Measurements from ENCODE around the gene KLF7.
"Not testable (repeated sequence)": the region's sequence is repeated elsewhere in the genome, so short reads cannot be mapped to it uniquely, and the experiment has no call there.

The KLF7 gene

DNA sequence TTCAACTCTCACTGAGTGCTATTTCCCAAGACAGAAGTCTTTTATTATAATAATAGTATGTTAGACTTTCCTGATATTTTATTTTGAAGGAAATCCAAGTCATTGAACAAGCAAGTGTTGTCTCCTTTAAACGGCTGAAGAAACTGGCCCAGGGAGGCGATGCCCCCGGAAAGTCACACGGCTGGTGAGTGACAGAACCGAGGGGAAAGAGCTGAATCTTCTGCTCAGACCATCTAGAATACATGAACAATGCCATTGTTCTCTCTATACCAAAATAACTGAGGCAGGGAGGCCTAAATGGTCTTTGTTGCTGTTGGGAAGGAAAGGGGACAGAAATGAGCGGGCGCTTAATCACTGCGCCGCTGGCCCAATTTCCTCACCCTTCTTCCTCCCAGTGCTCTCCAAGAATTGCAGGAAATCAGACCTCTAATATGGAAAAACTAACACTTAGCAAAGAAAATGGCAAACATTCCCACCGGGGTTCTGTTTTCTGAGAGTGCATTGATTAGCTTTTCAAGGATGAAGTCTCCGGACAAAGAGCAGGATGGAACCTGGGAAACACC lies 101.5 kb downstream of the KLF7 start:
- no peak for DNase-seq (ENCODE audit: low read depth in 2 of 2)

- DNase-seq (ENCODE audit: low read depth in 2 of 2): no peak
These were observed 104.6 kb downstream of the KLF7 start for GRCh38 chr2:207061181-207061580.

GRCh38 chr2:207055257-207055656 lies 110.5 kb downstream of the KLF7 start:
- no peak for DNase-seq (ENCODE audit: low read depth in 2 of 2)

GRCh38 chr2:207054521-207054920 lies 111.2 kb downstream of the KLF7 start:
- DNase-seq (ENCODE audit: low read depth in 2 of 2): no peak

GRCh38 chr2:207051385-207051965 lies 114.3 kb downstream of the KLF7 start:
- no peak for DNase-seq (ENCODE audit: low read depth in 2 of 2)

GRCh38 chr2:207049122-207049521 lies 116.6 kb downstream of the KLF7 start:
- DNase-seq (ENCODE audit: low read depth in 2 of 2): no peak

GRCh38 chr2:207048416-207048815 lies 117.3 kb downstream of the KLF7 start:
- DNase-seq (ENCODE audit: low read depth in 2 of 2): peak; percentile 44 to 58

DNA sequence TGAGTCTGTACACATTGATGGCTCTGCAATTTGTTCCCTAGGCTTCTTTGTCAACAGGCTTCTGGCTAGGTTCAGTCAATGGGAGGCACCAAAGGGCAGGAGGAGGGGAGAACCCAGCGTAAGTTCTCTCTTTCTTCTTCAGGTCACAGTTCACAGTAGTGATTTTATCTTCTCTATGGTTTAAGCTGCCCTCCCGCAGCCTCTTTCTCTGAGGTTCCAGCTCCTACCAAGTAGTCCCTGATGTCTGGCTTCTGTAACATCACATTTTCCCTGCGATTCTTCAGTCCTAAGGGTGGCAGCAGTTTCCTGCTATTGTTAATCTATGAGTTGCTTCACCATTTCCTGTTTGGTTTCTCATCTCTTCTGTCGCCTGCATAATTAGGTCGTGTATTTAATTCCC lies 119.0 kb downstream of the KLF7 start:
- DNase-seq (ENCODE audit: low read depth in 2 of 2): no peak

- DNase-seq (ENCODE audit: low read depth in 2 of 2): no peak
These were observed 120.2 kb downstream of the KLF7 start for GRCh38 chr2:207045531-207045930.

DNA sequence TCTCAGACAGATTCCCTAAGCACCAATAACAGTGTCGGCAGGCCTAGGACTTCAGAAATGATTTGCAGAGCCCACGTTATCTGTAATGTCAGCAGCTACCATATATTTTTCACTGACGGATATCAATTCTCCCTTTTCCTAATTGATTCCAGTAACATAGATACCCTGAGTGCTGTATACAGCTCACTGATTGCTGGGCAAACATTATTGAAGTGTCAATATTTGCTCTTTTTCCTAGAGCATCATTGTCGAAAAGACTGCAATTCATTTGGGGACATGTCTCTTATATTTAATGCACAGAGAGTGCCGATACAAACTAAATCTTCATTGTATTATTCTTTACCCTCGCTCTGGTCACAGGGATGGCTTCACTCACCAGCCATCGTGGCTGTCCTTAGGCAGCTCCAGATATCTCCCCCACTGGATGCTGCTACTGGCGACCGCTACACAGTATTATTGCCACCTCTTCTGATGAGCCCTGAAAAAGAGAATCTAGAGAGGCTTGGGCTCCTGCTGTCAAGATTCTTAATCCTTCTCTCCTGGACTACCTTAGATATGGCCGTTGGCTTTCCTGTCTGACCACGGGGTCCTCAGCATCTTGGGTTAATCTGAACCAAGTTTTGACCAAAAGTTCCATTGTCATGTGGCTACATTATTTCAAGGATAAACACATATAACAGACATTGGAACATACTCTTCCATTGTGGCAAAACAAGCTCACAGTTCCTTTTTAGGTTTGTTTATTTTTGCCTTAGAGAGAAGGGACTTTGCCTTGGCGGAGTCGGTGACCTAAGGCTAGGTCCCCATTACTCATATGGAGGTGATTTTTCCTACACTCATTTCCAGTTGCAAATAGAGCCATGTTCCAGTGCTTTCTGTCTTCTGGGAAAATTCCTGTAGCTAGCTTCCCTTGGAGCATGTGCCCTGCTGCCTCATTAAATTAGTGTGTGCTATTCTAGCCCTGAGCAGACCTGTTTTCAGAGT lies 121.1 kb downstream of the KLF7 start:
- DNase-seq (ENCODE audit: low read depth in 2 of 2): no peak

- DNase-seq (ENCODE audit: low read depth in 2 of 2): no peak
These were observed 122.9 kb downstream of the KLF7 start for GRCh38 chr2:207042841-207043240.

DNA sequence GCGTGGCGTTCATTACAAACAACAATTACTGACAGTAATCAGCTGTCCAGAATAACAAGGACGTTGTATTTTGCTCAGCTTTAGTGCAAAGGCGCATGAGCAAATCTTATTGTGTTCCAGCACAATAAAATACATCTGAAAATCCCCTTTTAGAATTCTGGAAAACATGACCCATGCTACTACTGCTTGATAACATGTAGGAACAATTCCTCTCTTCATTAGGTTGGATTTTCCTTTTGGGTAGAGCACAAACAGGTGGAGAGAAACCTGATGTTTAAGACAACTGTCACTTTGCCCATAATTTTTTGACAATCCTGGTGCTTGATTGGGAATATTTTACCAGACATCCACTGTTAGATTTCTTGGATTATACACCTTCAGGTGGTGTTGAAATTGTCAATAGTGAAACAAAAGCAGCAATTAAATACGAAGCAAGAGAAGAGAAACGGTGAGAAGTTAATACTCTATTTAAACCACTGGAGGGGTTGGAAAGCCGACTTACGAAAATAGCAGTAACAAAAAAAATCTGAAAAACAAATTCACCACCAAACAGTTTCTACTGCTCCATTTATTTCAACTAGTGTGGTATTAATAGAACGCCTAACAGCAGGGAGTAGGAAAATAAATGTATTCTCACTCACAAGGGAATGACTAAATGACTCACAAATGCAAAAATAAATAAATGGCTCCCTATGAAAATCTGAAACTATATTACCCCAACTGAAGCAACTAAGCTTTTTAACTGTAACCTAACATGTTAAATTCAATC lies 123.8 kb downstream of the KLF7 start:
- DNase-seq (ENCODE audit: low read depth in 2 of 2): no peak

DNA sequence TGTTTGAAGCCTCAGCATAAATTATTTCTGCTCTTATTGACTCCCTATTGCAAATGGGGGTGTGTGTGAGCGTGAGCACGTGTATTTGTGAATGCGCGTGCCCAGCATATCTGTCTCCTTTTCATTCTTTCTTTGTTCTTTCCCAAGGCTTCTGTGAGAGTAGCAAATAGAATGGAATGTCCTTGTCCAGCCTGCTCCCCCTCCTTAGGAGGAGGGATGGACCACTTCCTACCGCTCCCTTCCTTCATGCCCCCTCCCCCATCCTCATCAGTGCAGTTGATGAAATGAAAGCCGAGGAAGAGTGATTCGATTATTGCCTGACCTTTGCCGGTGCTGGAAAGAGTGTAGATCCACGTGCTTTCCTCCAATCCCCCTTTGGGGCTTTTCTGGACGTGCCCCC lies 124.5 kb downstream of the KLF7 start:
- no peak for DNase-seq (ENCODE audit: low read depth in 2 of 2)

GRCh38 chr2:207040696-207041095 lies 125.1 kb downstream of the KLF7 start:
- DNase-seq (ENCODE audit: low read depth in 2 of 2): no peak

- DNase-seq (ENCODE audit: low read depth in 2 of 2): no peak
These were observed 126.5 kb downstream of the KLF7 start for GRCh38 chr2:207039225-207039624.

GRCh38 chr2:207038299-207038698 lies 127.4 kb downstream of the KLF7 start:
- DNase-seq (ENCODE audit: low read depth in 2 of 2): no peak

DNA sequence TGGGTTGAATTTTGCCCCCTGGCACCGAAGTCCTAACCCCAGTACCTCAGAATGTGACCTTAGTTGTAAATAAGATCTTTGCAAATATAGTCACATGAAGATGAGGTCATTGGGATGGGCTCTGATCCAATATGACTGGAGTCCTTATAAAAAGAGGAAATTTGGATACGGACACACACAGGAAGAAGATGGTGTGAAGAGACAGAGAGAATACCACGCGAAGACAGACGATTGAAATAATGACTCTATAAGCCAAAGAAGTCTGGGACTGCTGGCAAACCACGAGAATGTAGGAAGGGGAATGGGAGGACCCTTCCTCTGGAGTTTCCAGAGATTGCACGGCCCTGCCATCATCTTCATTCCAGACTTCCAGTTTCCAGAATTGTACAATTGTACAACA lies 127.9 kb downstream of the KLF7 start:
- no peak for DNase-seq (ENCODE audit: low read depth in 2 of 2)

- DNase-seq (ENCODE audit: low read depth in 2 of 2): not testable (repeated sequence)
These were observed 128.7 kb downstream of the KLF7 start for GRCh38 chr2:207037023-207037422.

DNA sequence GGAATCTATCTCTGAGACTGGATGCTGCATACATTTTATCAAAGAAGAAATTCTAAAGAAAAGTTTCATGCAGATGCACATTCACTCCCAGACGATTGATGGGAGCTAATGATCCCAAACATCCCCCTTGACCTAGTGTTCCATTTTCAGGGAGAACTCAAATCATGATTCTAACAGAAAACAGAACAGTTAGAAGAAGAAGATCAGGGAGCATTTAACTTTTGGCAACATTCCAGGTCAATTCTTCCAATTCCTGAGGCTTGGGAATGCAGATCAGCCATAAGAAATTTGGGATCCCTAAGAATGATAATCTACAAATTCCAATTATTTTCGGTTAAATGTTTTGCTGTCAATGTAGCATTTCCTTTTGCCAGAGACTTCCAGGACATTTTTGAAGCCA lies 129.9 kb downstream of the KLF7 start:
- DNase-seq (ENCODE audit: low read depth in 2 of 2): no peak

DNA sequence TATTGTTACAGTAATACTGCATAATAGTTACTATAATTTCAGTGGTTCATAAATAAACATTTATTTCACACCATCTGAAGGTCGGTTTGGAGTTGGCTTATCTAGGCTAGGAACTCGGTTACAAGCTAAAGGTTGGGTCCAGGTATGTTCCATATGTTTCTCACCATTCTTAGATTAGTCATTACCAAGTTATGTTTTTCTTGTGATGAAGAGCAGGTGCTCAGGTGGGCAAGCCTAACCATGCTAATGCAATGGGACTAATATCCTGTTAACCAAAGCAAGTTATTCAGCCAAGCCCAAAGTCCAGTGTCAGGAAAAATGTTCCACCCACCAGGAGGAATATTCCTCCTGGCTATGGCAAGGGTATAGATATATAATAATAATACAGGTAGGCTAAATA lies 133.3 kb downstream of the KLF7 start:
- DNase-seq (ENCODE audit: low read depth in 2 of 2): no peak
